ENCODE results near the gene CFAP210. TPM values are rescaled to one million over a fixed set of nuclear protein-coding genes. Genes with fewer than 3 reads are reported as not detected.
A peak's percentile ranks its signal among the peaks of the same experiment; 100 is the strongest.

CFAP210 gene
- not detected for total RNA-seq

- Mint-ChIP-seq H3K4me3 (peak within 1 kb of the TSS; percentile 86), H3K27me3 (no peaks in the 10 kb centered on the region), H3K36me3 (ENCODE audit: low read depth) (peaks cover 15% of the 10 kb centered on the region), H3K9me3 (peaks cover 10% of the 10 kb centered on the region), H3K4me1 (ENCODE audit: low read depth) (peaks cover 10% of the 10 kb centered on the region), H3K27ac (peak within 1 kb of the TSS; percentile 85)
- TF ChIP-seq CTCF (IDR thresholded peaks at IDR 0.05) = no peak
- ChIA-PET POLR2A (interaction anchor here (0.7 to 1.9 kb wide), 4 partner anchors 10 to 110 kb away, joined by 3 to 8 read pairs (median 4); partner anchors contain the start of gene PPIG), CTCF (interaction anchor here (0.8 to 2.1 kb wide), 6 partner anchors 9 to 100 kb away, joined by 3 to 6 read pairs (median 3); no protein-coding TSS in a partner anchor)
- peak; percentile 99 for DNase-seq
- intact Hi-C loops (cut with micrococcal nuclease) = no loop called here
- peak; percentile 98 for ATAC-seq
Observed at GRCh38 chr2:169694113-169694893, at the start of gene CFAP210, which contains the start of gene PHOSPHO2. CFAP210 (minus strand) TSS chr2:169694405; CDS start chr2:169694327, 78 bp downstream. PHOSPHO2 (plus strand) TSS chr2:169694469; CDS start chr2:169700972, 6,503 bp downstream.

- Mint-ChIP-seq H3K27me3 (no peaks in the 10 kb centered on the region), H3K27ac (no peak overlapping the region), H3K36me3 (ENCODE audit: low read depth) (peaks cover 21% of the 10 kb centered on the region), H3K4me1 (ENCODE audit: low read depth) (peaks cover 2% of the 10 kb centered on the region), H3K9me3 (no peaks in the 10 kb centered on the region), H3K4me3 (no peak overlapping the region)
- POLR2A ChIA-PET = interaction anchor here (1.0 kb wide), 1 partner anchor 10 kb away, joined by 3 read pairs; the partner anchor contains the start of gene KLHL23
- DNase-seq = no peak
- intact Hi-C loops (cut with micrococcal nuclease) = no loop called here
- ATAC-seq = no peak
- no peak for TF ChIP-seq CTCF (IDR thresholded peaks at IDR 0.05)
- CTCF ChIA-PET = interaction anchor here (0.9 kb wide), 1 partner anchor 10 kb away, joined by 3 read pairs; no protein-coding TSS in a partner anchor
Observed at GRCh38 chr2:169743549-169743948, 49.3 kb upstream of the CFAP210 start.

- Mint-ChIP-seq H3K36me3 (ENCODE audit: low read depth) (peaks cover 28% of the 10 kb centered on the region), H3K9me3 (no peaks in the 10 kb centered on the region), H3K4me1 (ENCODE audit: low read depth) (peaks cover 9% of the 10 kb centered on the region), H3K27ac (no peak overlapping the region), H3K27me3 (peaks cover 10% of the 10 kb centered on the region), H3K4me3 (no peak overlapping the region)
- no peak for TF ChIP-seq CTCF (IDR thresholded peaks at IDR 0.05)
- POLR2A ChIA-PET = no interaction called here
- DNase-seq (no peak), ATAC-seq (no peak)
- CTCF ChIA-PET = no interaction called here
- intact Hi-C loops (cut with micrococcal nuclease) = no loop called here
Observed at GRCh38 chr2:169739351-169739750, 45.1 kb upstream of the CFAP210 start.

- no peak for ATAC-seq
- Mint-ChIP-seq H3K9me3 (no peaks in the 10 kb centered on the region), H3K36me3 (ENCODE audit: low read depth) (peaks cover 24% of the 10 kb centered on the region), H3K27me3 (peaks cover 10% of the 10 kb centered on the region), H3K4me1 (ENCODE audit: low read depth) (peaks cover 9% of the 10 kb centered on the region), H3K4me3 (no peak overlapping the region), H3K27ac (no peak overlapping the region)
- no peak for DNase-seq
- TF ChIP-seq CTCF (IDR thresholded peaks at IDR 0.05) = no peak
- intact Hi-C loops (cut with micrococcal nuclease) = no loop called here
- ChIA-PET POLR2A (interaction anchor here (0.6 kb wide), 1 partner anchor 37 kb away, joined by 3 read pairs; no protein-coding TSS in a partner anchor), CTCF (no interaction called here)
Observed at GRCh38 chr2:169738566-169739229, 44.5 kb upstream of the CFAP210 start.
